ENCODE measurements around the gene GPATCH4. TPM values are rescaled to one million over a fixed set of nuclear protein-coding genes. Genes with fewer than 3 reads are reported as not detected.
A peak's percentile ranks its signal among the peaks of the same experiment; 100 is the strongest.

Gene GPATCH4
- total RNA-seq, 4 donors from 2014 or later: 12.4 to 113 (median 28.9) TPM

DNA sequence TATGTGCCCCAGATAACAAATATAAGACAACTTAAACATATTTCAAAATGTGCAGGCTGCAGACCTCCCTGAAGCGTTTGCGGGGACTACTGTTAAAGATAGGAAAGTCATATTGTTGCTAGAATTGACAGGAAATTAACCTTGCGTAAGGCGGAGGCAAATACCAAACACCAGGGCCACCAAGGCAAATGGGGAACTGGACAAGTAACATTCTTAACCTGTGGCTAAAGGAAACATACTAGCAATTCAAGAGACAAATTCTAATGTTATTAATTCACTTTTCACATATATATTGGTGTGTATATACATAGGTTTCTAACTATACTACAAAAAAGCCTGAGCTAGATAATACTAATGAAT is 24.8 kb upstream of the GPATCH4 start:
- Histone ChIP-seq H3K27me3 (peaks cover 91% of the 10 kb centered on the region), H3K9me3 (no peaks in the 10 kb centered on the region), H3K27ac (no peak overlapping the region), H3K4me3 (no peak overlapping the region), H3K4me1 (peaks cover 16 to 25% (median 22%) of the 10 kb centered on the region in 4 donors), H3K36me3 (no peaks in the 10 kb centered on the region)
- DNase-seq: no peak
- no peak for TF ChIP-seq POLR2AphosphoS5 (IDR thresholded peaks at IDR 0.05)
- TF ChIP-seq, protein P1, sequence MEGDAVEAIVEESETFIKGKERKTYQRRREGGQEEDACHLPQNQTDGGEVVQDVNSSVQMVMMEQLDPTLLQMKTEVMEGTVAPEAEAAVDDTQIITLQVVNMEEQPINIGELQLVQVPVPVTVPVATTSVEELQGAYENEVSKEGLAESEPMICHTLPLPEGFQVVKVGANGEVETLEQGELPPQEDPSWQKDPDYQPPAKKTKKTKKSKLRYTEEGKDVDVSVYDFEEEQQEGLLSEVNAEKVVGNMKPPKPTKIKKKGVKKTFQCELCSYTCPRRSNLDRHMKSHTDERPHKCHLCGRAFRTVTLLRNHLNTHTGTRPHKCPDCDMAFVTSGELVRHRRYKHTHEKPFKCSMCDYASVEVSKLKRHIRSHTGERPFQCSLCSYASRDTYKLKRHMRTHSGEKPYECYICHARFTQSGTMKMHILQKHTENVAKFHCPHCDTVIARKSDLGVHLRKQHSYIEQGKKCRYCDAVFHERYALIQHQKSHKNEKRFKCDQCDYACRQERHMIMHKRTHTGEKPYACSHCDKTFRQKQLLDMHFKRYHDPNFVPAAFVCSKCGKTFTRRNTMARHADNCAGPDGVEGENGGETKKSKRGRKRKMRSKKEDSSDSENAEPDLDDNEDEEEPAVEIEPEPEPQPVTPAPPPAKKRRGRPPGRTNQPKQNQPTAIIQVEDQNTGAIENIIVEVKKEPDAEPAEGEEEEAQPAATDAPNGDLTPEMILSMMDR (IDR thresholded peaks at IDR 0.05): peak in 1 of 5 experiments; percentile 12
- intact Hi-C loops (cut with DNase I; ENCODE audit: low total_unique reads) (no loop called here), in situ Hi-C loops (cut with MboI; ENCODE audit: low pct_ligation_motif_present in 1 of 4, low pct_unique_long_range_greater_than_20kb in 1 of 4, low sequenced_read_pairs in 3 of 4) (no loop called here)
- WGBS, 2 donors (ENCODE audit: low coverage in 1 of 2): 37 to 47% methylated on average over 4 of the region's 4 CpGs

DNA sequence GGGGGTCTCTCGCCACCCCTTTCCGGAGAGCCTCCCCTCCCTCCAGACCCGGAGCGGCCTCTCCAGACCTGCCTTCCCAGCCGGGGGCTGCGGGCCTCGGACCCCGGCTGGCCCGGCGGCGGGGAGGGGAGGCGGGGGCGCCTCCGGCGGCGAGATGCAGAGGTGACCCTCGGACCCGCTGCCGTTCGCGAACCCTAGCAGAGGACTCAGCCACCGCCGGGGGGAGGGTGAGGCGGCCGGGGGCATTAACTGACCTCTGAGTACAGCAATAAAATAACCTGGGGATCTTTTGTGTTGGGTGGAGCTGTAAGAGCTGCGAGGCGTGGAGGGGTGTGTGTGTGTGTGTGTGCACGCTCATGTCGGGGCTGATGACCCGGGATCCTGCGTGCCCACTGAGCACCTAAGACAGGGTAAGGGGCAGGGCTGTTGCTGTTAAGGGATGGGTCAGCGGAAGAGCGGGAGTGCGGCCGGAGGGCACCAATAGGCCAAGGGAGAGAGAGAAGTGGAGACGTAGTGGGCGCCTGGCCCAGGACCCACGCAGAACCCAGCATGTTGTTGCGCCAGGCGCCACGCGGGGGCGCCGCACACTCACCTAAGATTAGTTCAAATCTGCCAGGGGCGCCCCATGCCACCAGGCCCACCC is 24.3 kb upstream of the GPATCH4 start:
- Histone ChIP-seq H3K4me3 (peak overlapping the region in 2 of 4 donors; percentile 32 to 44), H3K27ac (no peak overlapping the region), H3K36me3 (no peaks in the 10 kb centered on the region), H3K4me1 (peaks cover 16 to 25% (median 22%) of the 10 kb centered on the region in 4 donors), H3K9me3 (no peaks in the 10 kb centered on the region), H3K27me3 (peaks cover 91% of the 10 kb centered on the region)
- DNase-seq: peak; percentile 61
- TF ChIP-seq POLR2A (IDR thresholded peaks at IDR 0.05): no peak
- TF ChIP-seq, protein P1 (IDR thresholded peaks at IDR 0.05): peak; percentile 74 to 84 (median 79)
- no peak for TF ChIP-seq EP300 (IDR thresholded peaks at IDR 0.05; ENCODE audit: low read depth)
- no peak for TF ChIP-seq POLR2AphosphoS5 (IDR thresholded peaks at IDR 0.05)
- intact Hi-C loops (cut with DNase I; ENCODE audit: low total_unique reads) (no loop called here), in situ Hi-C loops (cut with MboI; ENCODE audit: low pct_ligation_motif_present in 1 of 4, low pct_unique_long_range_greater_than_20kb in 1 of 4, low sequenced_read_pairs in 3 of 4) (no loop called here)
- 4% methylated on average over 44 of the region's 45 CpGs; no CpG with 5 or more reads in 1 of the 2 donors for WGBS, 2 donors (ENCODE audit: low coverage in 1 of 2)

DNA sequence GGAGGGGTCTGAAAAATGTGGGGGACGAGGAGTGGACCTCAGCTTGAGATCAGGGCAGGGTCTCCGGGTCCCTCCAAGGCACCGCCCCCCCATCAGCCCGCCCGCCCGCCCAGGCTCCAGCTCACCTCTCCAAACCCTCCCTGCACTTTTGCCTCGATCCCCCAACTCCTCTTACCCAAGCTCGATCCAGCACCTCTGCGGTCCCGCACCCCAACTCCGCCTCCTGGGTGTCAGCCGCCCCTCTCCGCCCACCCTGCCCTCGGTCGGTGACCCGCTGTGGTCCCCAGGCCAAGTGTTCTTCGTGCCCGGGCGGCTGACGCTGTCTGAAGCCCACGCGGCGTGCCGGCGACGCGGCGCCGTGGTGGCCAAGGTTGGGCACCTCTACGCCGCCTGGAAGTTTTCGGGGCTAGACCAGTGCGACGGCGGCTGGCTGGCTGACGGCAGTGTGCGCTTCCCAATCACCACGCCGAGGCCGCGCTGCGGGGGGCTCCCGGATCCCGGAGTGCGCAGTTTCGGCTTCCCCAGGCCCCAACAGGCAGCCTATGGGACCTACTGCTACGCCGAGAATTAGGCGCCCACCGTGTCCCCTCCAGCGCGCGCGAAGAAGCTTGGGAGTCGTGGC is 23.6 kb upstream of the GPATCH4 start:
- H3K4me3 ChIP-seq: peak overlapping the region in 3 of 4 donors; percentile 8 to 44 (median 32)
- TF ChIP-seq POLR2A (IDR thresholded peaks at IDR 0.05): no peak
- TF ChIP-seq, protein P1 (IDR thresholded peaks at IDR 0.05): no peak
- no peak for TF ChIP-seq EP300 (IDR thresholded peaks at IDR 0.05; ENCODE audit: low read depth)
- no peak for TF ChIP-seq POLR2AphosphoS5 (IDR thresholded peaks at IDR 0.05)
- no peaks in the 10 kb centered on the region for H3K9me3 ChIP-seq
- peaks cover 16 to 25% (median 22%) of the 10 kb centered on the region in 4 donors for H3K4me1 ChIP-seq
- intact Hi-C loops (cut with DNase I; ENCODE audit: low total_unique reads) (loop anchor here (5.0 kb wide), 1 partner anchor 32 kb away; no protein-coding TSS in a partner anchor), in situ Hi-C loops (cut with MboI; ENCODE audit: low pct_ligation_motif_present in 1 of 4, low pct_unique_long_range_greater_than_20kb in 1 of 4, low sequenced_read_pairs in 3 of 4) (loop anchor here in 1 of 4 donors (25.0 kb wide), 1 partner anchor 238 kb away; no protein-coding TSS in a partner anchor)
- peaks cover 91% of the 10 kb centered on the region for H3K27me3 ChIP-seq
- no peak for DNase-seq
- WGBS, 2 donors (ENCODE audit: low coverage in 1 of 2): 6% methylated on average over 53 of the region's 55 CpGs; no CpG with 5 or more reads in 1 of the 2 donors
- no peak overlapping the region for H3K27ac ChIP-seq
- H3K36me3 ChIP-seq: no peaks in the 10 kb centered on the region

DNA sequence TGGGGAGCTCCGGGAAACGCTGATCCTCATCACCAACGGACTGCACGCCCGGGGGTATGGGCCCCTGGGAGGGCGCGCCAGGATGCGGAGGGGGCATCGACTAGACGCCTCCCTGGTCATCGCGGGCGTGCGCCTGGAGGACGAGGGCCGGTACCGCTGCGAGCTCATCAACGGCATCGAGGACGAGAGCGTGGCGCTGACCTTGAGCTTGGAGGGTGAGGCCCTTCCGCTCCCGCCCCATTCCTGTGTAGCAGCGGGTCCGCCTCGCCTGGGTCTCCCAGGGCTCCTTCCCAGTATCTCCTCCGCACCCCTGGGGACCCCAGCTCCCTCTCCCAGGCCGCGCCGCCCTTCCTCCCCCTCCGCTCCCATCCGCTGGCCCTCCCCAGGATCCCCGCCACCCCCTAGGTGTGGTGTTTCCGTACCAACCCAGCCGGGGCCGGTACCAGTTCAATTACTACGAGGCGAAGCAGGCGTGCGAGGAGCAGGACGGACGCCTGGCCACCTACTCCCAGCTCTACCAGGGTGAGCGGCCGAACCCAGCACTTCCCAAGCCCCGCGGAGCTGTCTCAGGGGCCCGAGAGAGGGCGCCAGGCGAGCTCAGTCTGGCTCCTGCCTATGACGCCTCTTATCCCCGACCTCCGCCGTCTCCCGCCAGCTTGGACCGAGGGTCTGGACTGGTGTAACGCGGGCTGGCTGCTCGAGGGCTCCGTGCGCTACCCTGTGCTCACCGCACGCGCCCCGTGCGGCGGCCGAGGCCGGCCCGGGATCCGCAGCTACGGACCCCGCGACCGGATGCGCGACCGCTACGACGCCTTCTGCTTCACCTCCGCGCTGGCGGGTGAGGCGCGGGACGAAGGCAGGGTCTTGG is 22.9 kb upstream of the GPATCH4 start:
- Histone ChIP-seq H3K27me3 (peaks cover 92% of the 10 kb centered on the region), H3K4me3 (peak overlapping the region in 3 of 4 donors; percentile 8 to 44 (median 32)), H3K4me1 (peaks cover 16 to 25% (median 22%) of the 10 kb centered on the region in 4 donors), H3K9me3 (no peaks in the 10 kb centered on the region), H3K27ac (no peak overlapping the region), H3K36me3 (no peaks in the 10 kb centered on the region)
- TF ChIP-seq, protein P1 (IDR thresholded peaks at IDR 0.05): peak in 4 of 5 experiments; percentile 23 to 28 (median 27)
- TF ChIP-seq POLR2A (IDR thresholded peaks at IDR 0.05): no peak
- no peak for TF ChIP-seq POLR2AphosphoS5 (IDR thresholded peaks at IDR 0.05)
- TF ChIP-seq EP300 (IDR thresholded peaks at IDR 0.05; ENCODE audit: low read depth): no peak
- in situ Hi-C loops (cut with MboI; ENCODE audit: low pct_ligation_motif_present in 1 of 4, low pct_unique_long_range_greater_than_20kb in 1 of 4, low sequenced_read_pairs in 3 of 4) (loop anchor here in 1 of 4 donors (25.0 kb wide), 1 partner anchor 237 kb away; no protein-coding TSS in a partner anchor), intact Hi-C loops (cut with DNase I; ENCODE audit: low total_unique reads) (loop anchor here (5.0 kb wide), 1 partner anchor 33 kb away; no protein-coding TSS in a partner anchor)
- peak; percentile 47 for DNase-seq
- WGBS, 2 donors (ENCODE audit: low coverage in 1 of 2): 2% methylated on average over 73 of the region's 87 CpGs; no CpG with 5 or more reads in 1 of the 2 donors

All from transverse colon (tissue), 4 donors.